HEK293T (cell line): ENCODE measurements around the gene SINHCAF.
"Not testable (repeated sequence)": the region's sequence is repeated elsewhere in the genome, so short reads cannot be mapped to it uniquely, and the experiment has no call there.

Source experiments
- CTCF ChIA-PET: fragments of 350-600 bp; formaldehyde crosslinking; extraction: SDS; loops from one replicate; lab custom pipeline; 2021; ENCODE audit warnings: antibody characterized with exemption, inconsistent platforms; lab: Yijun Ruan, JAX
- POLR2A ChIA-PET: fragments of 350-600 bp; formaldehyde crosslinking; extraction: SDS; loops from one replicate; lab custom pipeline; 2020; ENCODE audit warnings: antibody characterized with exemption, inconsistent platforms; lab: Yijun Ruan, JAX
- DNase-seq: peaks from one replicate; pipeline ENCODE4 v3.0.0; 2012; ENCODE audit warnings: mixed read lengths; ENCODE audit errors: extremely low spot score
- ARNT ChIP-seq: fragments of 450-650 bp; IDR thresholded peaks from 2 replicates; pipeline ENCODE4 v1.6.1; 2017; ENCODE audit warnings: mild to moderate bottlenecking
- BHLHE40 ChIP-seq: fragments of 450-650 bp; IDR thresholded peaks from 2 replicates; pipeline ENCODE4 v1.6.1; 2016; ENCODE audit warnings: mild to moderate bottlenecking, moderate library complexity, borderline replicate concordance
- CTBP1 ChIP-seq: fragments of 450-650 bp; IDR thresholded peaks from 2 replicates; pipeline ENCODE4 v1.6.1; 2016; ENCODE audit warnings: borderline replicate concordance
- ELF4 ChIP-seq: fragments of 450-650 bp; IDR thresholded peaks from 2 replicates; pipeline ENCODE4 v1.6.1; 2017; ENCODE audit warnings: antibody characterized with exemption
- FOXA1 ChIP-seq: fragments of 450-650 bp; IDR thresholded peaks from 2 replicates; pipeline ENCODE4 v1.6.1; 2016; ENCODE audit warnings: mild to moderate bottlenecking
- FOXK2 ChIP-seq: fragments of 450-650 bp; IDR thresholded peaks from 2 replicates; pipeline ENCODE4 v1.6.1; 2016; ENCODE audit warnings: mild to moderate bottlenecking
- FOXM1 ChIP-seq: fragments of 450-650 bp; IDR thresholded peaks from 2 replicates; pipeline ENCODE4 v1.6.1; 2017; ENCODE audit warnings: mild to moderate bottlenecking, borderline replicate concordance
- HDGF ChIP-seq: fragments of 450-650 bp; IDR thresholded peaks from 2 replicates; pipeline ENCODE4 v1.6.1; 2017; ENCODE audit warnings: antibody characterized with exemption, borderline replicate concordance
- L3MBTL2 ChIP-seq: fragments of 450-650 bp; conservative IDR thresholded peaks from 2 replicates; pipeline ENCODE4 v1.6.1; 2016; ENCODE audit warnings: mild to moderate bottlenecking
- LEF1 ChIP-seq: fragments of 450-650 bp; IDR thresholded peaks from 2 replicates; pipeline ENCODE4 v1.6.1; 2017; ENCODE audit warnings: mild to moderate bottlenecking, borderline replicate concordance
- NFRKB ChIP-seq: fragments of 450-650 bp; IDR thresholded peaks from 2 replicates; pipeline ENCODE4 v1.6.1; 2016; ENCODE audit warnings: mild to moderate bottlenecking, moderate library complexity
- SP1 ChIP-seq: fragments of 450-650 bp; IDR thresholded peaks from 2 replicates; pipeline ENCODE4 v1.6.1; 2017
- SUZ12 ChIP-seq: fragments of 450-650 bp; IDR thresholded peaks from 2 replicates; pipeline ENCODE4 v1.6.1; 2016; ENCODE audit warnings: mild to moderate bottlenecking
- TARDBP ChIP-seq: fragments of 450-650 bp; IDR thresholded peaks from 2 replicates; pipeline ENCODE4 v1.6.1; 2016
- ZNF384 ChIP-seq: fragments of 450-650 bp; IDR thresholded peaks from 2 replicates; pipeline ENCODE4 v1.6.1; 2016
- TF ChIP-seq, protein P1 (sequence below): fragments of 450-650 bp; IDR thresholded peaks from 2 replicates; pipeline ENCODE4 v1.6.1; 2016

Gene SINHCAF

DNA sequence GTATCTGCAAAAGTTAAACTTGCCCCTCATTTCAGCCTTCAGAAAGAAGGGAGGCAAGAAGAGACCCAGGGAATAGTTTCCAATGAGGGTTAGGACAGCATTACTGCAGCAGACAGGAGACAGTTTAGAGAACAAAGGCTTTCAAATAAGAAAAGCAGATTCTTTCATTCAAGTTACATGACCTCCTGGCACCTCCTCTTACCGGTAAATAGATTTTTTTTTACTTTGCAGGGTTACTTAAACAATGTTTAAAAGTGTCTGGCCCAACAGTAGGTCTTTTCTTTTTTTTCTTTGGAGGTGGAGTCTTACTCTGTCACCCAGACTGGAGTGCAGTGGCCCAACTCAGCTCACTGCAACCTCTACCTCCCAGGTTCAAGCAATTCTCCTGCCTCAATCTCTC, 47.1 kb downstream of the SINHCAF start:
- no peak for DNase-seq
- ChIA-PET CTCF (no interaction called here), POLR2A (no interaction called here)
- TF ChIP-seq FOXK2, result no peak
- no peak for TF ChIP-seq SP1
- TF ChIP-seq SUZ12, result no peak
- no peak for TF ChIP-seq ELF4
- TF ChIP-seq LEF1, result no peak

DNA sequence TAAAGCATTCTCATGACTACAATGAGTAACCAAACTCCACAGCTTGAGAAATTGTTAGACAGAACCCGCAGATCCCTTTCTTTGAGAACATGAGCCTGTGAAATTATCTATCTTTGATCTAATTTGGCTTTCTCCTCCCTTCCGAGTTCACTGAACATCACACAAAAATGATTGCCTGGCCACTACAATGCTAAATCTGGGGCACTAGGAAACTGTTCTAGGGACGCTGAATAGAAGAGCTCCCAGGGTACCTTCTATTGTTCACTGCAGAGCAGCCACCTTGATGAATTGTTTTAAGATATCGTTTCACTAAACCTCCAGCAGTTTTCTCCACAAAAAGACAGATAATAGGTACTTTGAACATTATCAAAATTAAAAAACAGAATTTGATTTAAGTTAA, 47.5 kb downstream of the SINHCAF start:
- no peak for TF ChIP-seq ARNT
- TF ChIP-seq TARDBP, result no peak
- TF ChIP-seq ZNF384, result no peak
- no peak for TF ChIP-seq L3MBTL2
- no peak for TF ChIP-seq SUZ12
- TF ChIP-seq FOXM1, result no peak
- no peak for TF ChIP-seq HDGF
- no peak for TF ChIP-seq FOXA1
- TF ChIP-seq NFRKB, result no peak
- DNase-seq, result no peak
- ChIA-PET POLR2A (no interaction called here), CTCF (interaction anchor here (0.5 to 0.6 kb wide), 2 partner anchors 48 to 627 kb away, joined by 3 read pairs; no protein-coding TSS in a partner anchor)

DNA sequence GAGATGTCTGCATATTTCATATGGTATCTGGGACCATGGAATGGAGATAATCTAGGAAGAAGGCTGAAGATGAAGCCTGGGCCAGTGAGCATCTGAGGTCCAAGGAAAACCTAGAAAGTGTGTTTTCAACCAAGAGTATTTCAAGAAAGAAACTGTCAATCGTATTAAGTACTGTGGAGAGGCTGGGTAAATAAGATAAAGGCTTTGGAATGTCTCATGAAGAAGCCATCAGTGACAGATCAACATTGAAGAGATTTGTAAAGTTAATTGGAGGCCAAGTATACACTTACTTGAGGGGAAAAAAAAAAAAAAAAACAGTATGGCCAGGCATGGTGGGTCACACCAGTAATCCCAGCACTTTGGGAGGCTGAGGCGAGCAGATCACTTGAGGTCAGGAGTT, 48.9 kb downstream of the SINHCAF start:
- POLR2A ChIA-PET, result no interaction called here
- DNase-seq, result no peak
- CTCF ChIA-PET, result no interaction called here
- TF ChIP-seq HDGF, result no peak
- TF ChIP-seq CTBP1, result no peak
- no peak for TF ChIP-seq L3MBTL2
- TF ChIP-seq LEF1, result no peak
- TF ChIP-seq, protein P1, sequence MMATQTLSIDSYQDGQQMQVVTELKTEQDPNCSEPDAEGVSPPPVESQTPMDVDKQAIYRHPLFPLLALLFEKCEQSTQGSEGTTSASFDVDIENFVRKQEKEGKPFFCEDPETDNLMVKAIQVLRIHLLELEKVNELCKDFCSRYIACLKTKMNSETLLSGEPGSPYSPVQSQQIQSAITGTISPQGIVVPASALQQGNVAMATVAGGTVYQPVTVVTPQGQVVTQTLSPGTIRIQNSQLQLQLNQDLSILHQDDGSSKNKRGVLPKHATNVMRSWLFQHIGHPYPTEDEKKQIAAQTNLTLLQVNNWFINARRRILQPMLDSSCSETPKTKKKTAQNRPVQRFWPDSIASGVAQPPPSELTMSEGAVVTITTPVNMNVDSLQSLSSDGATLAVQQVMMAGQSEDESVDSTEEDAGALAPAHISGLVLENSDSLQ, result no peak
- no peak for TF ChIP-seq FOXA1
- no peak for TF ChIP-seq FOXM1
- TF ChIP-seq FOXK2, result no peak
- no peak for TF ChIP-seq ARNT

DNA sequence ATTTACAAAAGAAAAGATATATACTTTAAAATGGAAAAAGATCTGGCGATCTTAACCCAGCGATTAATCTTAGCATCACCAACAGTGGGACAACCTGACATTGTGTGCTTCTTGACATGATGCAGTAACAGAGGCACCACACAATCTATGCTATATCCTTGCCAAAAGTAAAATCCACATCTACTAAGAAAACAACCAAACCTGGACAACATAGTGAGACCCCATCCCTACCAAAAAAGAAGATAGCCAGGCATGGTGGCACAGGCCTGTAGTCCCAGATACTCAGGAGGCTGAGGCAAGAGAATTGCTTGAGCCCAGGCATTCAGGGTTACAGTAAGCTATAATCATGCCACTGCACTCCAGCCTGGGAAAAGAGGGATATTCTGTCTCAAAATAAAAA, 50.5 kb downstream of the SINHCAF start:
- ChIA-PET CTCF (no interaction called here), POLR2A (no interaction called here)
- DNase-seq, result no peak
- TF ChIP-seq FOXK2, result no peak
- TF ChIP-seq, protein P1, result no peak
- TF ChIP-seq SUZ12, result no peak
- TF ChIP-seq CTBP1, result no peak
- no peak for TF ChIP-seq FOXA1
- TF ChIP-seq FOXM1, result no peak
- no peak for TF ChIP-seq BHLHE40
- TF ChIP-seq NFRKB, result no peak
- TF ChIP-seq HDGF, result no peak
- TF ChIP-seq ARNT, result no peak
- TF ChIP-seq L3MBTL2, result no peak
- TF ChIP-seq ZNF384, result no peak
- no peak for TF ChIP-seq ELF4
- TF ChIP-seq SP1, result no peak
- no peak for TF ChIP-seq LEF1
- TF ChIP-seq TARDBP, result no peak

DNA sequence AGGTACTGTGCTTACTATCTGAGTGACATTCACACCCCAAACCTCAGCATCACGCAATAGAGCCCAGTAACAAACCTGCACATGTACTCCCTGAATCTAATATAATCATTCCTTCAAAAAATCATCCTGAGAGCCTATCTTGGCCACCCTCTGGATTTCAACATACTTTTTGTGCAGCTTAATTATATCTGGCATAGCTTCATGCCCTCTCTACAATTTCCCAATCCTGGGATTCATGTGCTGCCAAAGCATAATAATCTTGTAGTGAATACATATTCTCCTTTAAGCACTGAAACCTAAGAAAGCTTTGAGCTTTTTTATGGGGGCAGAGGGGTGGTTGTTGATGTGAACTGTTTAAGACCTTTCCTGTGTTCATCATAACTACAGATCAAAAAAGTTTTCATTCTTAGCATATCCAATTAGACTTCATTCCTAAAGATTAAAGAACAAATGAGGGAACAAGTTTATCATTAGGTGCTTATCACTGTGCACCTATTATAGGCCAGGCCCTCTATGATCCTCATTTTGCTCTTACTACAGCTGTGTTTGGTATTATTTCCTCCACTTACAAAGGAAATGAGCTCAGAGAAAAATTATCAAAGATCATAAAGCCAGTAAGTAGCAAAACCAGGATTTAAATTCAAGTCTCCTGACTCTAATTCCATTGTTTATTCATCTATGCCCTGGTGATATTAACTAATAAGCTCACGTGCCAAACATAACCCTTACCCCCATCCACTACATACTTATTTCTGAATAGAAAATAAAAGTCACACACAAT, 51.2 kb downstream of the SINHCAF start:
- TF ChIP-seq HDGF (no peak), FOXK2 (no peak), LEF1 (no peak), BHLHE40 (no peak), ARNT (no peak), SUZ12 (no peak), TARDBP (no peak), L3MBTL2 (no peak), SP1 (no peak), ZNF384 (no peak), FOXA1 (no peak), NFRKB (no peak), ELF4 (no peak), FOXM1 (no peak), CTBP1 (no peak)
- TF ChIP-seq, protein P1, result no peak
- ChIA-PET POLR2A (no interaction called here), CTCF (no interaction called here)

DNA sequence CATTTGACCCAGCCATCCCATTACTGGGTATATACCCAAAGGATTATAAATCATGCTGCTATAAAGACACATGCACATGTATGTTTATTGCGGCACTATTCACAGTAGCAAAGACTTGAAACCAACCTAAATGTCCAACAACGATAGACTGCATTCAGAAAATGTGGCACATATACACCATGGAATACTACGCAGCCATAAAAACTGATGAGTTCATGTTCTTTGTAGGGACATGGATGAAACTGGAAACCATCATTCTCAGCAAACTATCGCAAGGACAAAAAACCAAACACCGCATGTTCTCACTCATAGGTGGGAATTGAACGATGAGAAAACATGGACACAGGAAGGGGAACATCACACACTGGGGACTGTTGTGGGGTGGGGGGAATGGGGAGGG, 52.2 kb downstream of the SINHCAF start:
- DNase-seq, POLR2A ChIA-PET, CTCF ChIA-PET: not testable (repeated sequence)

More for the DNA sequence above, 51.2 kb downstream of the SINHCAF start:
- no peak for DNase-seq
